Calu3 (cell line): ENCODE results near the gene CRTAP. TPM values are rescaled to one million over a fixed set of nuclear protein-coding genes. Genes with fewer than 3 reads are reported as not detected.

Experiments
- BruUV-seq: library from RNA; stranded (reverse); fragments of 400-500 nt; replicated peaks from 2 replicates; lab custom pipeline; 2021; lab: Mats Ljungman, UMichigan
- CTCF ChIA-PET: fragments of 300-600 bp; sonication (Branson Sonifier 250); formaldehyde crosslinking; loops from one replicate; lab custom pipeline; 2022; ENCODE audit warnings: antibody characterized with exemption; lab: Charles Lee
- DNase-seq: peaks from one replicate; pipeline ENCODE4 v3.0.0; 2022
- H3K27ac Mint-ChIP-seq: one replicate; pipeline ENCODE4 v1.8.0; 2022; ENCODE audit warnings: mixed read lengths; ENCODE audit not compliant: unreplicated experiment
- H3K27me3 Mint-ChIP-seq: one replicate; pipeline ENCODE4 v1.8.0; 2022; ENCODE audit warnings: mixed read lengths; ENCODE audit not compliant: unreplicated experiment
- H3K36me3 Mint-ChIP-seq: one replicate; pipeline ENCODE4 v1.8.0; 2022; ENCODE audit warnings: mild to moderate bottlenecking, moderate library complexity, mixed read lengths; ENCODE audit not compliant: insufficient read depth, unreplicated experiment
- H3K4me1 Mint-ChIP-seq: one replicate; pipeline ENCODE4 v1.8.0; 2022; ENCODE audit warnings: mild to moderate bottlenecking, low read depth, mixed read lengths; ENCODE audit not compliant: unreplicated experiment
- H3K4me3 Mint-ChIP-seq: one replicate; pipeline ENCODE4 v1.8.0; 2022; ENCODE audit warnings: mild to moderate bottlenecking, low read depth, moderate library complexity, mixed read lengths; ENCODE audit not compliant: unreplicated experiment
- H3K9me3 Mint-ChIP-seq: one replicate; pipeline ENCODE4 v1.8.0; 2022; ENCODE audit warnings: low read depth, mixed read lengths; ENCODE audit not compliant: unreplicated experiment
- CTCF ChIP-seq: fragments of 200-600 bp; IDR thresholded peaks from one replicate; pipeline ENCODE4 v1.8.0; 2022; ENCODE audit warnings: antibody characterized with exemption; ENCODE audit not compliant: unreplicated experiment
- intact Hi-C: fragments of 100-400 bp; cut with micrococcal nuclease; formaldehyde crosslinking; loops from one replicate; pipeline ENCODE4 v1.10.0; 2022; ENCODE audit not compliant: unreplicated experiment
- total RNA-seq: library from RNA; stranded (reverse); gene quantifications from 2 replicates; pipeline ENCODE4 v1.2.3, GENCODE V29; 2022

The CRTAP gene
- total RNA-seq, 1 experiment from 2014 or later: 76.9 TPM

- intact Hi-C loops: no loop called here
- no peak overlapping the region for H3K27ac Mint-ChIP-seq
- BruUV-seq: no TSS peak
- no peak overlapping the region for H3K4me3 Mint-ChIP-seq
- H3K9me3 Mint-ChIP-seq: no peaks in the 10 kb centered on the region
- no peak for DNase-seq
- H3K36me3 Mint-ChIP-seq: peaks cover 24% of the 10 kb centered on the region
- H3K4me1 Mint-ChIP-seq: peaks cover 16% of the 10 kb centered on the region
- no peak for TF ChIP-seq CTCF
- no peaks in the 10 kb centered on the region for H3K27me3 Mint-ChIP-seq
- CTCF ChIA-PET: no interaction called here
Observed at GRCh38 chr3:33099701-33100100, 14.1 kb upstream of the CRTAP start.

GRCh38 chr3:33100229-33100628 lies 13.6 kb upstream of the CRTAP start:
- CTCF ChIA-PET: no interaction called here
- no peak for TF ChIP-seq CTCF
- H3K4me1 Mint-ChIP-seq: peaks cover 16% of the 10 kb centered on the region
- no TSS peak for BruUV-seq
- no peaks in the 10 kb centered on the region for H3K27me3 Mint-ChIP-seq
- H3K9me3 Mint-ChIP-seq: no peaks in the 10 kb centered on the region
- peaks cover 23% of the 10 kb centered on the region for H3K36me3 Mint-ChIP-seq
- no peak for DNase-seq
- no peak overlapping the region for H3K27ac Mint-ChIP-seq
- intact Hi-C loops: no loop called here
- H3K4me3 Mint-ChIP-seq: no peak overlapping the region

- H3K9me3 Mint-ChIP-seq: no peaks in the 10 kb centered on the region
- H3K36me3 Mint-ChIP-seq: no peaks in the 10 kb centered on the region
- intact Hi-C loops: no loop called here
- no peak overlapping the region for H3K4me3 Mint-ChIP-seq
- CTCF ChIA-PET: no interaction called here
- no peak for TF ChIP-seq CTCF
- no peaks in the 10 kb centered on the region for H3K27me3 Mint-ChIP-seq
- BruUV-seq: no TSS peak
- H3K27ac Mint-ChIP-seq: no peak overlapping the region
- DNase-seq: no peak
- peaks cover 16% of the 10 kb centered on the region for H3K4me1 Mint-ChIP-seq
Observed at GRCh38 chr3:33103034-33103433, 10.8 kb upstream of the CRTAP start.

DNA sequence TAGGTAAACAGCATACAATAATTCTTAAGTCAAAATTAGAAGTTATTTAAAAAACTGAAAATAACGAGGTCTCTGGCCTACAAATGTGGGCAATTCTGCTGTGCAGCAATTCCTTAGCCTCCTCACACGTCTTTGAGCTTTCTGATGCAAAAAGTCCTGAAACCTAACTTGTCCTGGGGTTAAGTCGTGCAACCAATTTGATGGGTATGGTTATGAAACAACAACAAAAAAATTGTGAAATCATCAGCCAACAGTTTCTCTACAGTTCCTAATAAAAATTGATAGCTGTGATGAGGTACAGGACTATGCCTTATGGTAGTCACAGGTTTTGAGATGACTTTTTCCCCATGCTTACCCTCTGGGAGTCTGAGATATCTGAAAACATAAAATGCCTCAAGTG lies 10.3 kb upstream of the CRTAP start:
- no peaks in the 10 kb centered on the region for H3K27me3 Mint-ChIP-seq
- no peak for TF ChIP-seq CTCF
- H3K36me3 Mint-ChIP-seq: no peaks in the 10 kb centered on the region
- H3K27ac Mint-ChIP-seq: no peak overlapping the region
- DNase-seq: no peak
- intact Hi-C loops: no loop called here
- H3K4me3 Mint-ChIP-seq: no peak overlapping the region
- BruUV-seq: no TSS peak
- peaks cover 16% of the 10 kb centered on the region for H3K4me1 Mint-ChIP-seq
- H3K9me3 Mint-ChIP-seq: no peaks in the 10 kb centered on the region
- CTCF ChIA-PET: no interaction called here
